HG02798 (cell line): ENCODE results near the gene CBX5.
A peak's percentile ranks its signal among the peaks of the same experiment; 100 is the strongest.
"Not testable (repeated sequence)": the region's sequence is repeated elsewhere in the genome, so short reads cannot be mapped to it uniquely, and the experiment has no call there.

ENCODE experiments used
- ATAC-seq: cut with Tn5 transposase; IDR thresholded peaks from one replicate; pipeline ENCODE4 v1.9.1; 2021; ENCODE audit warnings: mild to moderate bottlenecking; ENCODE audit not compliant: unreplicated experiment, poor library complexity

The CBX5 gene

GRCh38 chr12:54272214-54272613 lies 7.7 kb downstream of the CBX5 start:
- ATAC-seq, result no peak

GRCh38 chr12:54270345-54270744 lies 9.6 kb downstream of the CBX5 start:
- ATAC-seq, result no peak

- ATAC-seq, result no peak
Observed at GRCh38 chr12:54266852-54267251, 13.1 kb downstream of the CBX5 start.

- ATAC-seq, result no peak
Observed at GRCh38 chr12:54265364-54265812, 14.5 kb downstream of the CBX5 start.

GRCh38 chr12:54262403-54262925 lies 17.5 kb downstream of the CBX5 start:
- ATAC-seq, result no peak

GRCh38 chr12:54261815-54262402 lies 18.0 kb downstream of the CBX5 start:
- ATAC-seq, result no peak

GRCh38 chr12:54259194-54260011 lies 20.5 kb downstream of the CBX5 start:
- peak; percentile 66 for ATAC-seq

GRCh38 chr12:54258201-54258681 lies 21.7 kb downstream of the CBX5 start:
- no peak for ATAC-seq

GRCh38 chr12:54257332-54257731 lies 22.6 kb downstream of the CBX5 start:
- no peak for ATAC-seq

GRCh38 chr12:54253240-54253639 lies 26.7 kb downstream of the CBX5 start:
- no peak for ATAC-seq

GRCh38 chr12:54251667-54252284 lies 28.1 kb downstream of the CBX5 start:
- ATAC-seq, result no peak

GRCh38 chr12:54249489-54249888 lies 30.4 kb downstream of the CBX5 start:
- no peak for ATAC-seq

GRCh38 chr12:54246011-54246641 lies 33.8 kb downstream of the CBX5 start:
- ATAC-seq, result no peak

- peak; percentile 76 for ATAC-seq
Observed at GRCh38 chr12:54240971-54241588, 38.8 kb downstream of the CBX5 start.

GRCh38 chr12:54240129-54240528 lies 39.8 kb downstream of the CBX5 start:
- ATAC-seq, result no peak

- no peak for ATAC-seq
Observed at GRCh38 chr12:54239620-54240019, 40.3 kb downstream of the CBX5 start.

- no peak for ATAC-seq
Observed at GRCh38 chr12:54238531-54238930, 41.4 kb downstream of the CBX5 start.

- no peak for ATAC-seq
Observed at GRCh38 chr12:54232790-54233189, 47.1 kb downstream of the CBX5 start.

GRCh38 chr12:54231269-54231668 lies 48.7 kb downstream of the CBX5 start:
- ATAC-seq, result not testable (repeated sequence)

GRCh38 chr12:54230555-54230954 lies 49.4 kb downstream of the CBX5 start:
- ATAC-seq, result no peak
